Effector memory CD8-positive, alpha-beta T cell (primary cell): ENCODE measurements around the gene CHD1L.
"Not testable (repeated sequence)": the region's sequence is repeated elsewhere in the genome, so short reads cannot be mapped to it uniquely, and the experiment has no call there.

Experiments
- ATAC-seq: fragments of 150-1000 bp; cut with Tn5 transposase; replicated peaks from 2 replicates; pipeline ENCODE4 v1.10.0; 2021; ENCODE audit warnings: mild to moderate bottlenecking, moderate library complexity
- DNase-seq, 3 experiments: peaks; one replicate each; pipeline ENCODE4 v3.0.0; 2021
- H3K27ac Mint-ChIP-seq, 2 donors: one replicate each; pipeline ENCODE4 v1.8.0; 2022; ENCODE audit warnings: mild to moderate bottlenecking in 2 of 2, mixed read lengths in 2 of 2, moderate library complexity in 2 of 2
- H3K27me3 Mint-ChIP-seq, 2 donors: one replicate each; pipeline ENCODE4 v1.8.0; 2022; ENCODE audit warnings: mixed read lengths in 2 of 2
- H3K36me3 Mint-ChIP-seq: one replicate; pipeline ENCODE4 v1.8.0; 2022; ENCODE audit warnings: mild to moderate bottlenecking, moderate library complexity, mixed read lengths; ENCODE audit not compliant: insufficient read depth
- H3K4me1 Mint-ChIP-seq, 2 donors: one replicate each; pipeline ENCODE4 v1.8.0; 2022; ENCODE audit warnings: low read depth in 2 of 2, mixed read lengths in 2 of 2
- H3K4me3 Mint-ChIP-seq, 2 donors: one replicate each; pipeline ENCODE4 v1.8.0; 2022; ENCODE audit warnings: mild to moderate bottlenecking in 2 of 2, mixed read lengths in 2 of 2, moderate library complexity in 2 of 2
- H3K9me3 Mint-ChIP-seq, 2 donors: one replicate each; pipeline ENCODE4 v1.8.0; 2022; ENCODE audit warnings: mixed read lengths in 2 of 2

CHD1L gene

DNA sequence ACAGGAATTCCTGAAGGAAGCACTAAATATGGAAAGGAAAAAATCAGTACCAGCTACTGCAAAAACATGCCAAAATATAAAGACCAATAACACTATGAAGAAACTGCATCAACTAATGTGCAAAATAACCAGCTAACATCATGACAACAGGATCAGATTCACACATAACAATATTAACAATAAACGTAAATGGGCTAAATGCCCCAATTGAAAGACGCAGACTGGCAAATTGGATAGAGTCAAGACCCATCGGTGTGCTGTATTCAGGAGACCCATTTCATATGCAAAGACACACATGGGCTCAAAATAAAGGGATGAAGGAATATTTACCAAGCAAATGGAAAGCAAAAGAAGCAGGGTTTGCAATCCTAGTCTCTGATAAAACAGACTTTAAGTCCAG, 63.3 kb downstream of the CHD1L start:
- peaks cover 29 to 42% of the 10 kb centered on the region in 2 donors for H3K9me3 Mint-ChIP-seq
- H3K27ac Mint-ChIP-seq, H3K4me3 Mint-ChIP-seq, H3K27me3 Mint-ChIP-seq, H3K4me1 Mint-ChIP-seq, ATAC-seq, DNase-seq, H3K36me3 Mint-ChIP-seq: not testable (repeated sequence)

GRCh38 chr1:147316968-147317367, 74.5 kb downstream of the CHD1L start:
- no peak overlapping the region for H3K27ac Mint-ChIP-seq
- H3K36me3 Mint-ChIP-seq = no peaks in the 10 kb centered on the region
- H3K9me3 Mint-ChIP-seq = peaks cover 0 to under 1% of the 10 kb centered on the region in 2 donors
- H3K4me1 Mint-ChIP-seq = no peaks in the 10 kb centered on the region
- no peak for DNase-seq
- no peak for ATAC-seq
- no peak overlapping the region for H3K4me3 Mint-ChIP-seq
- H3K27me3 Mint-ChIP-seq = peaks cover 30 to 37% of the 10 kb centered on the region in 2 donors

- not testable (repeated sequence) for H3K36me3 Mint-ChIP-seq, DNase-seq, ATAC-seq, H3K9me3 Mint-ChIP-seq, H3K4me3 Mint-ChIP-seq, H3K27ac Mint-ChIP-seq, H3K4me1 Mint-ChIP-seq
- peaks cover 43 to 44% of the 10 kb centered on the region in 2 donors for H3K27me3 Mint-ChIP-seq
These were observed 84.6 kb downstream of the CHD1L start for GRCh38 chr1:147326933-147327687.

DNA sequence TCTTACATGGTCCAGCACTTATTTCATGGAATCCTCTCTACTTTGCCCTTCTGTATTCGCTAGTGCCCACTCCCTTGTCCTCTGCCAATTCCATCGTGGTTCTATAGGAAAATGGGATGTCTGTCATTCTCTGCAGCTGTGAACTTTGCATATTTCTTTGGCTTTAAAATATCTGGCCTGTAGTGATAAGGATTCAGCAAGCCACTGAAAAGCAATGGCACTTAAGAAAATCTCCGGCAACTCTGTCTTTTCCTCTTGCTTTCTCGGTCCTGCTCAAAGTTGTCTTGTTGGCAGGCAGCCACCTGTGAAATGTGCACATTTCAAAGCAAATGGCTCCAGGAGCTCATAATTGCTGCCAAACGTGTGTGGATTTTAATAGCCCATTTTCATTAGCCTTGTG, 91.8 kb downstream of the CHD1L start:
- Mint-ChIP-seq H3K9me3 (no peaks in the 10 kb centered on the region), H3K36me3 (no peaks in the 10 kb centered on the region), H3K27ac (no peak overlapping the region), H3K4me3 (no peak overlapping the region), H3K27me3 (peaks cover 36 to 60% of the 10 kb centered on the region in 2 donors), H3K4me1 (no peaks in the 10 kb centered on the region)
- ATAC-seq (no peak), DNase-seq (no peak)

GRCh38 chr1:147336291-147336690, 93.8 kb downstream of the CHD1L start:
- Mint-ChIP-seq H3K9me3 (no peaks in the 10 kb centered on the region), H3K27me3 (peaks cover 33 to 59% of the 10 kb centered on the region in 2 donors), H3K4me1 (no peaks in the 10 kb centered on the region), H3K27ac (no peak overlapping the region), H3K36me3 (no peaks in the 10 kb centered on the region), H3K4me3 (no peak overlapping the region)
- ATAC-seq = no peak
- DNase-seq = no peak

DNA sequence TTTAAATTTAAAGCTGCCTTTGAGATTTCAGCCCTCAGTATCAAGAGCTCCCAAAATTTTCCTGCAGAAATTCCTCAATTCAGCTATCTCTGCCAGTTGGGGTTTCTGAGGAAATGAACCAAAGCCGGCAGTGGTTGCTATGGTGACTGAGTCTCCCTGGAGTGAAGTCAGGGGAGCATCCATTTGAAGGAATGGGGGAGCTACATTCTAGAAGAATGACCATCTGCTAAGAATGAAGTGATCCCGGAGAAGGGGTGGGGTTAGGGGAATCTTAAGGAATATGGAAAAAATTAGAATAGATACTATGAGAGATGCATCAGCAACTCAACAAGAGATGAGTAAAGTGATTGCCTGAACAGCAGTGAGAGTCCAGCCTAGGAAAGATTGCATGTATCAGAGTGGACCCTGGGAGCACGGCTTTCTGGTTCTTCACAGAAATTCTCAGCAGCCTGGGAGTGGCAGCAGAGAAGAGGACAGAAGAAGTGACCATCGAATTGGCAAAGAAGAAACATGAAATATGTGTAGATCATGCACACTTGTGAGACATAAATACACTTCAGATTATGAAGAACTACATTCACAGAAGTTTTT, 94.7 kb downstream of the CHD1L start:
- ATAC-seq (no peak), DNase-seq (no peak)
- Mint-ChIP-seq H3K36me3 (no peaks in the 10 kb centered on the region), H3K27ac (no peak overlapping the region), H3K4me3 (no peak overlapping the region), H3K9me3 (no peaks in the 10 kb centered on the region), H3K4me1 (no peaks in the 10 kb centered on the region), H3K27me3 (peaks cover 42 to 62% of the 10 kb centered on the region in 2 donors)

DNA sequence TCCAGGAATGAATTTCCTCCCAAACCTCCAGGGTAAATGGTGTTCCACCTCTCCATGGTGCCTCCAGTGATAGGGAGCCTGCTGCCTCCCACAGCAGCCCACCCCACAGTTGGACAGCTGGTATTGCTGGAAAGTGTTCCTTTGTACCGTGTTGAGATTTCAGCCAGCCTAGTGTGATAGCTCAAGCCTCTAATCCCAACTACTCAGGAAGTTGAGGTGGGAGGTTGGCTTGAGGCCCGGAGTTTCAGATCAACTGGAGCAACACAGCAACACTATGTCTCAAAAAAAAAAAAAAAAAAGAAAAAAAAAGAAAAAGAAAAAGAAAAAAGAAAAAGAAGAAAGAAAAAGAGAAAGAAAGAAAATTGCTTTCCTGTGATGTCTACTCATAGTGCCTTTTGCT, 96.1 kb downstream of the CHD1L start:
- H3K27me3 Mint-ChIP-seq = peaks cover 53% of the 10 kb centered on the region in 2 donors
- ATAC-seq (no peak), DNase-seq (no peak)
- H3K4me1 Mint-ChIP-seq = no peaks in the 10 kb centered on the region
- H3K9me3 Mint-ChIP-seq = no peaks in the 10 kb centered on the region
- no peak overlapping the region for H3K4me3 Mint-ChIP-seq
- H3K27ac Mint-ChIP-seq = no peak overlapping the region
- H3K36me3 Mint-ChIP-seq = no peaks in the 10 kb centered on the region

GRCh38 chr1:147341246-147341645, 98.8 kb downstream of the CHD1L start:
- no peak overlapping the region for H3K27ac Mint-ChIP-seq

More at GRCh38 chr1:147341246-147341645, 98.8 kb downstream of the CHD1L start:
- ATAC-seq (no peak), DNase-seq (no peak)
- Mint-ChIP-seq H3K4me1 (no peaks in the 10 kb centered on the region), H3K36me3 (no peaks in the 10 kb centered on the region), H3K27me3 (peaks cover 64 to 67% of the 10 kb centered on the region in 2 donors), H3K9me3 (no peaks in the 10 kb centered on the region), H3K4me3 (no peak overlapping the region)
